GM12873 (cell line): ENCODE data around the gene PRKD2.

ENCODE experiments used
- CTCF ChIP-seq: IDR thresholded peaks from 2 replicates; pipeline ENCODE4 v1.5.1; 2012; ENCODE audit warnings: low read depth, mild to moderate bottlenecking, moderate library complexity, low read length, control low read depth; ENCODE audit not compliant: insufficient read depth; ENCODE audit errors: missing control alignments

PRKD2 gene

DNA sequence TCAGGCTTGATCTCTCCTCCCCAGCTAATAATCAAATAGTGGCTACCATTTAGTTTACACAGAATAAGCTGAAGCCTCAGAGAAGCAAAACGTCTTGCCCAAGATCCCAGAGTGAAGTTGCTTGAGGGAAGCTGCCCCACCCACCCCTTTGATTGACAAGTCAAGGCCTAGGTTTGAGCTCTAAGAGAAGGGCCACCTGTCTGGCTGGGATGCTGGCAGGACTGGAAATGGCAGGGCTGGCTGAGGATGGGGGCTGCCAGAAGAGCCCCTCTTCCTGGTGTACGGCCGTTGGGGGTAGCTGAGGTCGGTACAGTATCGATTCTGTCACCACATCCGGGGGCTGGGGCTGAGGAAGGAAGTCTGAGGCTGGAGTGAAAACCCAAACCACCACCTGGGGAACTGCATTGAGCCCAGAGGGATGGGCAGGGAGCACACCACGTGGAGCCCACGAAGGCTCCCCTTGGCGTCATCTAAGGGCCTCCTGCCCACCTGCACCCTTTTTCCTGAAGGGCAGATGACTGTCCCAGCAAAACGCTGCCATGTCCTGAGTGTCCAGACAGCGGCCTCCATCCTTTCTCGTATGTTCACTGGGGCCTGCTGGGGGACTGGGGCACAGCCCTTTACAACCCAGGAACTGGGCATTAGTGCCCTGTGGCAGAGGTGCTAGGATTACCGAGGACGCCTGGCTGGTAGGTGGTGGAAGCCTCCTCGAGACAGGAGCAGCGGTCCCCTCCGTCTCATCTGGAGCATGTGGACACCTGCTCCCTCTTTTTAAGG, 1.4 kb upstream of the PRKD2 start:
- no peak for TF ChIP-seq CTCF

DNA sequence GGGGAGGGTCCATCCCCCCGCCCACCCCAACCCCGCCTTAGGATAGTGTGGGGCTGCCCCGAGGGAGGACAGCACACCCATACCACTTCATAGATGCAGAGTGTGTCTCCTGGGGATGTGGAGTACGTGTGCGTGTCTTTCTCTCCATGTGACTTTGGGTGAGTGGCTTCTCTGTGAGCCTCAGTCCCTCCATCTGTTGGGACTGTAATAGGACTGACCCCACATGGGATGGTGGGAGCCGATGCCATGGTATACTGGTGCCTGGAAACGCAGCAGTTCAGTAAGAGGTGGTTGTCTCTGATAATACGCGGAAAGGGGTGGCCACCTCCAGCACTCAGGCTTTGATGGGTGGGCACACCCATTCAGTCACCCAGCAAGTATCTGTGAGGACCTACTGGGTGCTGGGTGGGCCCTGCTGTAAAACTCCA, 816 bp upstream of the PRKD2 start:
- no peak for TF ChIP-seq CTCF

DNA sequence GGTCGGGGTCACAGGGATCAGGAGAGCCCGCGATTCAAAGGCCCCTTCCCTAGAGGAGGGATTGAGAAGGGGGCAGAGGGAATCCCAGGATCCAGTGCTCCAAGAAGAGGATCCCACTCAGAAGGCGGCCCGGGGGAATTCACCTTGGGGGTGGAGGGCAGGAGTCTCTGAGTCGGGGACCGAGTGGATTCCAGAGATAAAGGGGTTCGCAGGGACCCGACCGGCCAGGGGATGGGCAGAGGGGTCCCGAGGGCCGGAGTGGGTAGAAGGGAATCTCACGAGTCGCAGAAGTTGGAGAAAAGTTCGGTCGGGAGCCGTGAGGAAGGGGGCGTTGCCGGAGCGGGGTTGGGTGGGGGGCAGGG, 261 bp downstream of the PRKD2 start:
- no peak for TF ChIP-seq CTCF

DNA sequence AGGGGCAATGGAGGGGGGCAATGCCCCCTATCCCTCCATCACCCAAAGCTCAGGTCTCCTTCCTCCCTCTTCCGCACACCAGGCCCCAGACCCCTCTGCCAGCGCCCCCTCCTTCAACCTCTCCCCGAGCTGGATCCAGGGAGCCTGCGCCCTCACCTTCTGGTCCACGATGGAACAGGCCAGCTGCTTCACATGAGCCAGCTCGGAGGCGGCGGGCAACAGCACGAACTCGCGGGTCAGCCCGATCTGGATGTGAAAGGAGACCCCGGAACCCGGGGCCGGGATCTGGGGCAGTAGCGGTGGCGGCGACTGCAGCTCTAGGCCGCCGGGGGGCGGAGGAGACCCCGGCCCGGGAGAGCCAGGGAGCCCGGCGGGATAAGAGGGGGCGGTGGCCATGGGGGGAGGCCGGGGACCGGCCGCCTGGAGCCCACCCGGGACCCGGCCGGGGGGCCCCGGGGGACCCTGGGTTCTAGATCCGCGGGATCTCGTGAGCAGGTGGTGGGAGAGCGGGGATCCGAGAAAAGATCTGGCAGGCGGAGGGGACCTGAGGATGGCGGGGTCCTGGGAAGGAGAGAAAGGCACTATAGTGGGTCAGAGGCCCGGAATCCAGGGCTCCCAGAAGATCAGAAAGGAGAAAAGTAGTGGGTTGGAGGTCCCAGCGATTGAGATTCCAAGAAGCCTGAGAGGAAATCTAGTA, 791 bp downstream of the PRKD2 start:
- no peak for TF ChIP-seq CTCF

GRCh38 chr19:46715620-46715974, 1.3 kb downstream of the PRKD2 start:
- no peak for TF ChIP-seq CTCF

- TF ChIP-seq CTCF = no peak
Observed at GRCh38 chr19:46714444-46715106, 2.3 kb downstream of the PRKD2 start.

GRCh38 chr19:46713781-46714443, 3.0 kb downstream of the PRKD2 start:
- no peak for TF ChIP-seq CTCF
